Endothelial cell of umbilical vein (primary cell): ENCODE data around the gene RSPH1.

Experiments used
- EZH2 ChIP-seq: IDR thresholded peaks from 2 replicates; pipeline ENCODE4 v1.6.1; 2012; ENCODE audit warnings: borderline replicate concordance, low read depth, mild to moderate bottlenecking, moderate library complexity, low read length, inconsistent platforms; ENCODE audit not compliant: severe bottlenecking
- MYC ChIP-seq: IDR thresholded peaks from one replicate; pipeline ENCODE4 v1.6.1; 2011; ENCODE audit warnings: mild to moderate bottlenecking, low read depth, low read length
- POLR2A ChIP-seq: IDR thresholded peaks from 2 replicates; pipeline ENCODE4 v1.6.1; 2012; ENCODE audit warnings: low read depth, mild to moderate bottlenecking, control low read depth, low read length
- POLR2AphosphoS5 ChIP-seq: IDR thresholded peaks from 2 replicates; pipeline ENCODE4 v1.6.1; 2012; ENCODE audit warnings: low read depth, mild to moderate bottlenecking, control low read depth, low read length, moderate library complexity; ENCODE audit not compliant: insufficient read depth
- TF ChIP-seq, protein P1 (sequence below), 2 donors: IDR thresholded peaks; 1 replicate in 1 of 2; 2 replicates in 1 of 2; pipeline ENCODE4 v1.5.1; 2011; ENCODE audit warnings: low read length in 2 of 2, mild to moderate bottlenecking in 2 of 2, moderate library complexity in 2 of 2, control low read depth in 1 of 2, inconsistent platforms in 1 of 2, low read depth in 1 of 2; ENCODE audit not compliant: insufficient read depth in 1 of 2; ENCODE audit errors: extremely low read depth in 1 of 2
- TF ChIP-seq, protein P2 (sequence below): IDR thresholded peaks from 2 replicates; pipeline ENCODE4 v1.6.1; 2011; ENCODE audit not compliant: insufficient read depth, insufficient read length

- TF ChIP-seq, protein P1, sequence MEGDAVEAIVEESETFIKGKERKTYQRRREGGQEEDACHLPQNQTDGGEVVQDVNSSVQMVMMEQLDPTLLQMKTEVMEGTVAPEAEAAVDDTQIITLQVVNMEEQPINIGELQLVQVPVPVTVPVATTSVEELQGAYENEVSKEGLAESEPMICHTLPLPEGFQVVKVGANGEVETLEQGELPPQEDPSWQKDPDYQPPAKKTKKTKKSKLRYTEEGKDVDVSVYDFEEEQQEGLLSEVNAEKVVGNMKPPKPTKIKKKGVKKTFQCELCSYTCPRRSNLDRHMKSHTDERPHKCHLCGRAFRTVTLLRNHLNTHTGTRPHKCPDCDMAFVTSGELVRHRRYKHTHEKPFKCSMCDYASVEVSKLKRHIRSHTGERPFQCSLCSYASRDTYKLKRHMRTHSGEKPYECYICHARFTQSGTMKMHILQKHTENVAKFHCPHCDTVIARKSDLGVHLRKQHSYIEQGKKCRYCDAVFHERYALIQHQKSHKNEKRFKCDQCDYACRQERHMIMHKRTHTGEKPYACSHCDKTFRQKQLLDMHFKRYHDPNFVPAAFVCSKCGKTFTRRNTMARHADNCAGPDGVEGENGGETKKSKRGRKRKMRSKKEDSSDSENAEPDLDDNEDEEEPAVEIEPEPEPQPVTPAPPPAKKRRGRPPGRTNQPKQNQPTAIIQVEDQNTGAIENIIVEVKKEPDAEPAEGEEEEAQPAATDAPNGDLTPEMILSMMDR (IDR thresholded peaks at IDR 0.05; ENCODE audit: extremely low read depth in 1 of 2, insufficient read depth in 1 of 2, low read depth in 1 of 2, low read length in 2 of 2): no peak
- TF ChIP-seq POLR2AphosphoS5 (no peak), EZH2 (no peak), POLR2A (no peak), MYC (no peak)
- TF ChIP-seq, protein P2, sequence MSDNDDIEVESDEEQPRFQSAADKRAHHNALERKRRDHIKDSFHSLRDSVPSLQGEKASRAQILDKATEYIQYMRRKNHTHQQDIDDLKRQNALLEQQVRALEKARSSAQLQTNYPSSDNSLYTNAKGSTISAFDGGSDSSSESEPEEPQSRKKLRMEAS: no peak
Measured at GRCh38 chr21:42461185-42461520, 34.9 kb downstream of the RSPH1 start.
